ENCODE data around the gene MRTFA.

Gene MRTFA

DNA sequence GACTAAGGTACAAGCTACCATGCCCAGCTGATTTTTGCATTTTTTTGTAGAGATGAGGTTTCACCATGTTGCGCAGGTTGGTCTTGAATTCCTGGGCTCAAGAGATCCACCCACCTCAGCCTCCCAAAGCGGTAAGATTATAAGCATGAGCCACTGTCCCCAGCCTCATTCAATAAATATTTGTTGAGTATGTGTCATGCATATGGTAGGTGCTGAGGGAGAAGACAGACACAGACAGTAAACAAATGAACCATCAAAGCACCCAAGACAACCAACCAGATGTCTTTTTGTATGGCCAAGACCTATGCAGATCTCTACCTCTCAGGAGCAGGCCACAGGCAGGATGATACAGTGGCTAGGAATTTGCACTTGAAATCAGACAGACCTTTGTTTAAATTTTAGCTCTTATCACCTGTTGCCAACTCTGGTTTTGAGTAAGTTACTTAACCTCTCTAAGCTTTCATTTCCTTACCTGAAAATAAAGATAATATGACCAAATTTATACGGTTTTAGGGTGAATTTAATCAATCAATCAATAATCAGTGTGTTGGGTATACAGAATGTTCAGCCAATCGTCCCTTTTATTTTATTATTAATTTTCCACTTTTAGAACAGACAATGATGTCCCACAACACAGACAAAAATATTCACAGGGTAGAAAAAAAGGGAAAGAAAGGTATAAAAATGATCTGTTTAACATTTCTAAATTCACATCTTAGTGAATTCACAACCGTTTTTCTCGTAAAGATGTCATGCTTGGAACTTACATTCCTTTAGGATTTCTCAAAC lies 137.9 kb downstream of the MRTFA start:
- Mint-ChIP-seq H3K27me3 (ENCODE audit: low read depth) (no peaks in the 10 kb centered on the region), H3K4me3 (no peak overlapping the region), H3K36me3 (ENCODE audit: low read depth) (peaks cover 9% of the 10 kb centered on the region), H3K9me3 (no peaks in the 10 kb centered on the region), H3K27ac (peak overlapping the region; percentile 10), H3K4me1 (ENCODE audit: low read depth) (peaks cover 20% of the 10 kb centered on the region)
- DNase-seq (ENCODE audit: low spot score): no peak

DNA sequence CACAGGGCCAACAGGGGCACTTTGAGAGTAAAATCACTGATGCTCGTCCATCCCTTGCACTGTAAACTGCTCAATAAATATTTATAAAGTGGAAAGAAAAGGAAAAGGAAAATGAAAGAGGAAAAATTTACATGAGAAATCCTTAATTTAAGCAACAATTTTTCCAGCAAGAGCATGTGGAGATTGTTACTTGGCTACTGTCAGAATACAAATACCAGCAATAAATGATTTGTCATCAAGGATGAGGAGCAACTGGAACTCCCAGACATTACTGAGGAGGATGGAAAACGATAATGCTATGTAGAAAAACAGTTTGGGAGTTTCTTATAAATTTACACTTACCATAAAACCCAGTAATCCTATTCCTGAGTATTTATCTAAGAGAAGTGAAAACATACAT lies 143.1 kb downstream of the MRTFA start:
- Mint-ChIP-seq H3K9me3 (no peaks in the 10 kb centered on the region), H3K27me3 (ENCODE audit: low read depth) (no peaks in the 10 kb centered on the region), H3K4me1 (ENCODE audit: low read depth) (peaks cover 19% of the 10 kb centered on the region), H3K36me3 (ENCODE audit: low read depth) (peaks cover 4% of the 10 kb centered on the region), H3K4me3 (no peak overlapping the region), H3K27ac (no peak overlapping the region)
- DNase-seq (ENCODE audit: low spot score): no peak

DNA sequence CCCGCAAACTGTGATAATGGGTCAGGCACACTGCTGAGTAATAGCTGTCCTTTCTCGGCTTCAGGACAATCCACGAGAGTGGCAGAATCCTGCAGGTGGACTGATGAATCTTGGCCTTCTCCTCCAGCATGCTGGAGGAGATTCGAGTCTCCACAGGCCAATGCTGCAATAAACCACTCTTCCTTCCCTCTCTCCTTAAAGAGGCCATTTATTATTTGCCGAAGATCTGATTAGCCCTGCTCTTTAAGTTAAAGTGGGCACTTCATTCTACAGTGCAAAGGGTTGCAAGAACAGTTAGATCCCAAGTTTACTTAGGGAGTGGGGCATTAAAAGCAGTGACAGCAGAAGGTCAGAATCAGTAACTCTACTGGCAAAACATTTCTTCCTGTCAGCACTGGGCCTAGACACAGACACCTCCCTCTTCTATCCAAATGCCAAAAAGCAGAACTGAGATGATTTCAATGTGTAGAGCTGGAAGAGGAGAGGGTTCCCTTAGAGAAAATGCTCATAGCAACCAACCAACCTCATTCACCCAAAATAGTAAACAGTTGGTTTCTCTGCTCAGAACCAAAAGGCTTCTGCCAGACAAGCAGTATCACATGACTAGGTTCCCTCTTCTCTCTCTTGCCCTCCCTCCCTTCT lies 144.4 kb downstream of the MRTFA start:
- Mint-ChIP-seq H3K4me1 (ENCODE audit: low read depth) (peaks cover 17% of the 10 kb centered on the region), H3K27me3 (ENCODE audit: low read depth) (no peaks in the 10 kb centered on the region), H3K27ac (no peak overlapping the region), H3K9me3 (no peaks in the 10 kb centered on the region), H3K36me3 (ENCODE audit: low read depth) (peaks cover 1% of the 10 kb centered on the region), H3K4me3 (no peak overlapping the region)
- no peak for DNase-seq (ENCODE audit: low spot score)

DNA sequence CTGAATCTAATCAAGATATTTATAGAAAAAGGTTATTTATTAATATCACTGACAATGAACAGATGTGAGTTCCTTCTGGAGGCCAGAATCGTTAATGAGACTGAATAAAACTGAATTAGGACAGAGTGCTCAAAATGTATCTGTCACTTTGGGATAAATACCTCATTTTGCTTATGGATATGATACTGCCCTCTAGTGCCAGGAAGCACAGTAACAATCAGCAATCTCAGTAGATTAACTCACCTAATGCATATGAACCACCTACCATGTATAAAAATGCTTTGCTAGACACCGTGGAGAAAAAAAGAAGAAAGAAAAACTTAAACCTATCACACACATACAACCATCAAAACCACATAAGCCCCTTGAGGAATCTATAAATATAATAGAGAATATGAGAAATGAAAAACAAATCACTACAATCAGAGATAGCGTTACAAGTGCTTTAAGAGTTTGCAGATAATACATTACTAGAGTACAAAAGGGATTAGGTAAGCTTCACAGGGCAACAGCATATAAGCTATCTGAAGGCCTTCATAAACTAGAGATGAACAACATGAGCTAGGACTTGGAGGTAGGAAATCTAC lies 148.8 kb downstream of the MRTFA start:
- H3K9me3 Mint-ChIP-seq: no peaks in the 10 kb centered on the region
- DNase-seq (ENCODE audit: low spot score): no peak
- H3K36me3 Mint-ChIP-seq (ENCODE audit: low read depth): no peaks in the 10 kb centered on the region
- peaks cover 21% of the 10 kb centered on the region for H3K4me1 Mint-ChIP-seq (ENCODE audit: low read depth)
- H3K27ac Mint-ChIP-seq: no peak overlapping the region
- no peaks in the 10 kb centered on the region for H3K27me3 Mint-ChIP-seq (ENCODE audit: low read depth)
- no peak overlapping the region for H3K4me3 Mint-ChIP-seq

DNA sequence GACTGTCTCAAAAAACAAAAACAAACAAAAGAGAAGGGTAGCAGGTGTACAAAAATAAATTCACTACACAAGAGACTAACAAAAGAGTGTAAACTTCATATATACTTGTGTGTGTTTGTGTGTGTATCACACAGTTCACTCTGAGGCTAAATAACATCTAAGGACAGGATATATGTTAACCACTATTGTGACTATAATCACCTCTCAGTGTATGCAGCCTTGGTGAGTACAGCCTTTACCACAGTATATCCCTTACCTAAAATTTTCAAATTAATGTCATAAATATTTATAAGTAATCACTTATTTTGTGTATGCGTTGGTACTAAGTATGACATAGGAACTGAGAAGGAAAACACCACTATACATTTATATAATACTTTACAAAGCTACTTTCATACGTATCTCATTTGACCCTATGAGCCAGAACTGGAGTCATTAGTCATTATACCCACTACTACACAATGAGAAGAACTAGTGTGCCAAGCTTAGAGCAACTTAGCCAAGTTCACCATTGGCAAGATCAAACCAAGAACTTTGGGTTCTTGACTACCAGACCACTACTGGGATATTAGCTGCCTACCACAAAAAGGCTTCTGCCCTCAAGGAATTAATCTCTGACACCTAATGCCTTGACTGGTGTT lies 149.4 kb downstream of the MRTFA start:
- no peak for DNase-seq (ENCODE audit: low spot score)
- no peaks in the 10 kb centered on the region for H3K9me3 Mint-ChIP-seq
- no peaks in the 10 kb centered on the region for H3K27me3 Mint-ChIP-seq (ENCODE audit: low read depth)
- H3K4me3 Mint-ChIP-seq: no peak overlapping the region
- H3K4me1 Mint-ChIP-seq (ENCODE audit: low read depth): peaks cover 16% of the 10 kb centered on the region
- no peaks in the 10 kb centered on the region for H3K36me3 Mint-ChIP-seq (ENCODE audit: low read depth)
- H3K27ac Mint-ChIP-seq: peak overlapping the region; percentile 20

DNA sequence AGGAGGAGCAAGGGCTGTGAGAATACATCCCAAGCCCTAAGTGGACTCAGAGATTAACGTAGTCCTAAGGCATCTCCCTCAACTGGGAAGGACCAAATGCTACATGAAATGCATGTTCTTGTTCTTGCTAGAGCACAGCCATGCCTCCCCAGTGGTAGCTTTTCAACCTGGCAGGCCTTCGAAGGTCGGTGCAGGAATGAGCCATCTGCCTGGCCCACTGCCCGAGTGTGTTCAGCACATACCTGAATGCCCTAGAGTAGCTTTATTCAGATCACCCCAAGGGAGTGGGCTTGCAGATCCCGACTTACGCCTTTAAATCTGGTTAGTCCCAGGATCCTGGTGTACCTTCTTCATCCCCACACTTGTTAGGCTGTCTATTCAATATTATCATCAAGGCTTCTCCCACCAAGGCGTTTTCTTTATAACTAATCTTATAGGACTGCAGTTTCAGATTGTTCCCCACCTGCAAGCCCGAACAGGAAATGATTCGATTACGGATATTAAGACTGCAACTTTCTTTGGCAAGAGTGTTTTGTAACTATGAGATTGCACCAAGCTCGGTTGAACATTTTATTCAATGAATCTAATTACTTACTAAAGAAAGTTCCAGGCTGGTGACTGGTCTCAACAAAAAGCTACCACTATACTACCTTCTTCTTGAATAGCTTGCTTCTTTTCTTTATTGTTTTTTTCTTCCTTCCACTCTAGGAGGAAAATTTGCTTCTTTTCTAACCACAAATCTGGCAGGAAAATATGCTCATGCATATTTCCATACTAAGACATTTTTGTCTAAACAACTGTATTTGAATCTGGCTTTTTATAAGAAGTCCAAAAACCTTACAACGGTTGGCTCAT lies 150.5 kb downstream of the MRTFA start:
- Mint-ChIP-seq H3K27me3 (ENCODE audit: low read depth) (no peaks in the 10 kb centered on the region), H3K36me3 (ENCODE audit: low read depth) (no peaks in the 10 kb centered on the region), H3K4me1 (ENCODE audit: low read depth) (peaks cover 16% of the 10 kb centered on the region), H3K9me3 (no peaks in the 10 kb centered on the region), H3K4me3 (no peak overlapping the region), H3K27ac (no peak overlapping the region)
- DNase-seq (ENCODE audit: low spot score): no peak

DNA sequence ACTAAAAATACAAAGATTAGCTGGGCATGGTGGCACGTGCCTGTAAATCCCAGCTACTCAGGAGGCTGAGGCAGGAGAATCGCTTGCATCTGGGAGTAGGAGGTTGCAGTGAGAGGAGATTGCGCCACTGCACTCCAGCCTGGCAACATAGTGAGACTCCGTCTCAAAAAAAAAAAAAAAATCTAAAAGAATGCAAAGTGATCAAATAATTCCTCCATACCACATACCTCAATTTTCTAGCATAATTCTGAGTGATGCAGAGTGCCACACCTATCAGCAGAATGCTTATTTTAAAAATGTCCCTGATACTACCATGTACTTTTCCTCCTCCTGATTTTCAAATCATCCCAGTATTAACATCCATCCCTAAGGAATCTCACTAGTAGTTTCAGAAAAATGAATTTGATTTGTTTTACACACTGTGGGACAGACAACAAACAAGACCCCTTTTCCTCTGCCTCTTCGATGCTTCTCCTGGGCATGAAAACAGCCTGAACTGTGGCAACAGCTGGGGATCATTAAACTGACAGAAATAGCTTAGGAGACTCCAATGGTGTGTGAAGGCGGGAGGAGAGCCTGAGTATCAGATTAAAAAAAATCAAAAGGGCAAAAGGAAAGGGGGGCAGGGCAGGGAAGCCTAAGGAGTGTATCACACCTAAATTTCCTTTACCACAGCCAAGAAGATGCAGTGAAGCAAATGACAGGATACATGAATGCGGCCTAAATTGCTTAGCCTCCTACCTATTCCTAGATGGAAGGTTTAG lies 151.4 kb downstream of the MRTFA start:
- Mint-ChIP-seq H3K36me3 (ENCODE audit: low read depth) (no peaks in the 10 kb centered on the region), H3K4me3 (no peak overlapping the region), H3K27me3 (ENCODE audit: low read depth) (no peaks in the 10 kb centered on the region), H3K4me1 (ENCODE audit: low read depth) (peaks cover 22% of the 10 kb centered on the region), H3K27ac (no peak overlapping the region), H3K9me3 (no peaks in the 10 kb centered on the region)
- DNase-seq (ENCODE audit: low spot score): no peak

DNA sequence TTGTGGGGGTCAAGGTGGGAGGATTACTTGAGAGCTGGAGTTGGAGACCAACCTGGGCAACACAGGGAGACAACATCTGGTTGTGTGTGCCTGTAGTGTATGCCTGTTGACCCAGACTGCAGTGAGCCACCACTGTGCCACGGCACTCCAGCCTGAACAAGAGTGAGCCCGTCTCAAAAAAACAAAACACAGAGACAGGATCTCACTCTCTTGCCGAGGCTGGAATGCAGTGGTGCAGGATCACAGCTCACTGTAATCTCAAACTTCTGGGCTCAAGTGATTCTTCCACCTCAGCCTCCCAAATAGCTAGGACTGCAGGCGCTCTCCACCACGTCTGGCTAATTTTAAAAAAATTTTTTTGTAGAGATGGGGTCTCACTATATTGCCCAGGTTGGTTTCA lies 153.6 kb downstream of the MRTFA start:
- H3K4me3 Mint-ChIP-seq: no peak overlapping the region
- H3K9me3 Mint-ChIP-seq: no peaks in the 10 kb centered on the region
- H3K27me3 Mint-ChIP-seq (ENCODE audit: low read depth): no peaks in the 10 kb centered on the region
- no peaks in the 10 kb centered on the region for H3K36me3 Mint-ChIP-seq (ENCODE audit: low read depth)
- peaks cover 28% of the 10 kb centered on the region for H3K4me1 Mint-ChIP-seq (ENCODE audit: low read depth)
- no peak overlapping the region for H3K27ac Mint-ChIP-seq
- no peak for DNase-seq (ENCODE audit: low spot score)

DNA sequence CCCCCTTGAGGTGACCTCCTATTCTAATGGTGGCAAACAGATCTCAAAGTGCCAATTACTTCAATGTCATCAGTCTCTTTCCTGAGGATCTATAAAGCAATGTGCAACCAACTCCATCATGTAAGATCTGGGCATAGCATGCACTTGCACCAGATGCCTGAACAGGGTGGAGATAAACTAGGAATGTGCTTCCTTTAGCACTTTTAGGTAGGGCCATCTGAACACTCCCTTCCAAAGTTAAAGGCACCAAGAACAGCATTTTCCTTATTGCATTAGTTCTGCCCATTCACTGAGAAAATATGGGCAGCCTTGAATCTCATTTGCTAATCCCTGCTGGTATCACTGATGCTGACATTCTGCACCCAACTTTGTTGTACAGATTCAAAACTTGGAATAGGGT lies 154.1 kb downstream of the MRTFA start:
- no peaks in the 10 kb centered on the region for H3K27me3 Mint-ChIP-seq (ENCODE audit: low read depth)
- H3K36me3 Mint-ChIP-seq (ENCODE audit: low read depth): no peaks in the 10 kb centered on the region
- no peak for DNase-seq (ENCODE audit: low spot score)
- no peak overlapping the region for H3K4me3 Mint-ChIP-seq
- no peak overlapping the region for H3K27ac Mint-ChIP-seq
- no peaks in the 10 kb centered on the region for H3K9me3 Mint-ChIP-seq
- peaks cover 32% of the 10 kb centered on the region for H3K4me1 Mint-ChIP-seq (ENCODE audit: low read depth)

DNA sequence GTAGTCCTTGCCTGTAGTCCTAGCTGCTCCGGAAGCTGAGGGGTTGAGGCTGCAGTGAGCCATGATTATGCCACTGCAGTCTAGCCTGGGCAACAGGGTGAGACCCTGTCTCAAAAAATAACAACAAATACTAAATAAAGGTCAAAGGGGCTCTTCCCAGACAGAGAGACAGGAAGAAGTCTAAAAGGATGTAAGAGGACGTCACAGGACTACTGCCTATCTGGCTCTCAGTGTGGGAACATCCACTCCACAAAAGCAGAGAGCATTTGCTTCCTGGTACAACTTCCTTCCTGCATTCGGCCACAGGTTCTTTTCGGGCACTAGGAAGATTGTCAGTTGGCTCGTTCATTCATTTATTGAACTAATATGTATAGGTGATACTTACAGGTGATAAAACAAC lies 155.5 kb downstream of the MRTFA start:
- H3K9me3 Mint-ChIP-seq: no peaks in the 10 kb centered on the region
- no peak for DNase-seq (ENCODE audit: low spot score)
- H3K27ac Mint-ChIP-seq: no peak overlapping the region
- H3K4me1 Mint-ChIP-seq (ENCODE audit: low read depth): peaks cover 27% of the 10 kb centered on the region
- H3K27me3 Mint-ChIP-seq (ENCODE audit: low read depth): no peaks in the 10 kb centered on the region
- no peak overlapping the region for H3K4me3 Mint-ChIP-seq
- H3K36me3 Mint-ChIP-seq (ENCODE audit: low read depth): no peaks in the 10 kb centered on the region

DNA sequence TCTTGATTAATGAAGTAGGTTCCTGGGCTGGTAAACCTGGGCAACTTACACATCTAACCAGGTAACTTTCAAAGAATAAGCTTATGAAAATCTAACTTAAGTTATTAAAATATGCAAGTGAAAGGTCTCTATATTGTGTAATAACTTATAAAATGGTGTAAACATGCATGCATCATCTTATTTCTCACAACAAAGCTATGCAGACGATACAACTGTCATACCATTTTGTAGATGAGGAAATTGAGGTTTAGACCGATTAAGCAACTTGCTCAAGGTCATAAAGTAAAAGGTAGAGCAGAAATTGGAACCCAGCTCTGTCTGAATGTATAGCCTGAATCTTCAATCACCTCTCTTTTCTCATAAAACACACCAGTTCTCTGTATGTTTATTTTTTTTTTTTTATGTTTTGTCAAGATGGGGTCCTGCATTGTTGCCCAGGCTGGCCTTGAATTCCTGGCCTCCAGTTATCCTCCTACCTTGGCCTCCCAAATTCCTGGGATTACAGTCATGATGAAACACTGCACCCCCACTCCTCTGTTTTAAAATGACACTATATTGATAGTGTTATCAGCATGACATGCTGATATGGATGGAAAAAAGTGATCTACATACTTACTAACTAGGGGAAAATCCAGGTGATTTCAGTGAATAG lies 156.5 kb downstream of the MRTFA start:
- peaks cover 23% of the 10 kb centered on the region for H3K4me1 Mint-ChIP-seq (ENCODE audit: low read depth)
- no peaks in the 10 kb centered on the region for H3K27me3 Mint-ChIP-seq (ENCODE audit: low read depth)
- H3K9me3 Mint-ChIP-seq: no peaks in the 10 kb centered on the region
- H3K27ac Mint-ChIP-seq: no peak overlapping the region
- no peaks in the 10 kb centered on the region for H3K36me3 Mint-ChIP-seq (ENCODE audit: low read depth)
- DNase-seq (ENCODE audit: low spot score): no peak
- H3K4me3 Mint-ChIP-seq: no peak overlapping the region

DNA sequence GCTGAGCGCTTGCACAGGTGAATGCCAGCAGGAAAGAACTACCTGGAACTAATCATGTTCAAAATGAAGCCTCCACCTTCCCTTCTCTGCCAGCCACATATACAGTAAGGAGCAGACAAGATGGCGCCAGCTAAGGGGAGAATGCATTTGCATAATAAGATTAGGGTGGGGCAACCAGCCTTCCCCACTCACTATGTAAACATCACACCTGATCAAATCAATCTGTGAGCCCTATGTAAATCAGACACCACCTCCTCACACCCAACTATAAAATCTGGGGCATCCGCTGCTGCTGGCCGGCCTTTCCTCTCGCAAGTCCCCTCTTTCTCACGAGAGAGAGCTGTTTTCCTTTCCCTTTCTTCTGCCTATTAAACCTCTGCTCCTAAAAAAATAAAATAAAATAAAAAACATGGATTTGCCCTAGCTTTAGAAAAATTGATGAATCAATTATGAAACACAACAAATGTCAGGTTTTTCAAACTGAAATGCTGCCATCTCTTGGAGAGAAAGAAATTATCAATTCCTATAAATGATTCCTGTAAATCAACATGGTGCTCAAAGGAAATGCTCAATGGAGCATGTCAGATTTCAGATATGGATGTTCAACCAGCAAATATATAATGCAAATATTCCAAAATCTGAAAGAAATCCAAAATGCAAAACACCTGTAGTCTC lies 157.3 kb downstream of the MRTFA start:
- Mint-ChIP-seq H3K9me3 (no peaks in the 10 kb centered on the region), H3K4me3 (no peak overlapping the region), H3K36me3 (ENCODE audit: low read depth) (no peaks in the 10 kb centered on the region), H3K4me1 (ENCODE audit: low read depth) (peaks cover 30% of the 10 kb centered on the region), H3K27ac (no peak overlapping the region), H3K27me3 (ENCODE audit: low read depth) (no peaks in the 10 kb centered on the region)
- DNase-seq (ENCODE audit: low spot score): no peak

All from T-helper 2 cell treated with Interferon-gamma antibody and Interleukin-4, amounts not matched to agents 5 μg/mL and 100 μg/mL, for 36 hours (primary cell).